ENCODE measurements around the gene DNER.

GRCh38 chr2:229463841-229464346 lies 250.5 kb downstream of the DNER start:
- TF ChIP-seq CTCF (IDR thresholded peaks at IDR 0.05; ENCODE audit: low read depth, low read length) (no peak), EZH2phosphoT487 (IDR thresholded peaks at IDR 0.05; ENCODE audit: low read depth) (no peak)

Measured in OCI-LY3 (cell line).